Activated naive CD4-positive, alpha-beta T cell treated with anti-CD3 and anti-CD28 coated beads, Interleukin-2, amount 50 U/mL, for 72 hours (primary cell): ENCODE data around the gene PYHIN1. TPM values are rescaled to one million over a fixed set of nuclear protein-coding genes. Genes with fewer than 3 reads are reported as not detected.

Experiments
- ATAC-seq, 2 donors: fragments of 150-1000 bp; cut with Tn5 transposase; 2 replicates each; pipeline ENCODE4 v1.10.0; 2021; ENCODE audit warnings: mild to moderate bottlenecking in 2 of 2, moderate library complexity in 2 of 2
- DNase-seq, 2 donors: peaks; one replicate each; pipeline ENCODE4 v3.0.0; 2021 to 2022; ENCODE audit warnings: low spot score in 2 of 2
- H3K27ac Mint-ChIP-seq, 2 donors: one replicate each; pipeline ENCODE4 v1.8.0; 2022; ENCODE audit warnings: mild to moderate bottlenecking in 2 of 2, mixed read lengths in 2 of 2
- H3K36me3 Mint-ChIP-seq, 2 donors: one replicate each; pipeline ENCODE4 v1.8.0; 2022; ENCODE audit warnings: mixed read lengths in 2 of 2
- H3K9me3 Mint-ChIP-seq, 2 donors: one replicate each; pipeline ENCODE4 v1.8.0; 2022; ENCODE audit warnings: mixed read lengths in 2 of 2
- total RNA-seq, 2 donors: library from RNA; stranded (reverse); gene quantifications; one replicate each; pipeline ENCODE4 v1.2.3, GENCODE V29; 2022

The PYHIN1 gene
- total RNA-seq, 2 donors from 2014 or later: 5.7 to 6.7 TPM

DNA sequence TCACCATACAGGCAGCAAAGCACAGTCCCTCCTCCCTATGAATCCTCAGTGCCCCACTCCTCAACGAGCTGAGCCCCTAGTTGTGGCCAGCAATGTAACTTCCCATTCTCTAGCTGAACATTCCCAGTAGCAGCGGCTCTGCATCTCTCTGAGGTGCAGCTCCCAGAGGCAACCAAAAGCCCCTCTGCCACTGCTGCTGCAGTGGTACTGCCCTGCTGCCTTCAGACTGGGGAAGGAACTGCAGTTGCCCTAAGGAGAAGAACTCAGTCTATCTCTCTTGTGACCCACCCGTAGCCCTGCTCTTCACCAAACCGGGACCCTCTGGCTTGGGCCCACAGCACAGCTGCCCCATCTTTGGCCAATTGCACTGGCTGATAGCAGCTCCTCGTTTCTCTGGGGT, 31.6 kb downstream of the PYHIN1 start:
- H3K27ac Mint-ChIP-seq: no peak overlapping the region
- H3K9me3 Mint-ChIP-seq: peaks cover 0 to 16% of the 10 kb centered on the region in 2 donors
- ATAC-seq: no peak
- peaks cover 30 to 32% of the 10 kb centered on the region in 2 donors for H3K36me3 Mint-ChIP-seq
- no peak for DNase-seq

DNA sequence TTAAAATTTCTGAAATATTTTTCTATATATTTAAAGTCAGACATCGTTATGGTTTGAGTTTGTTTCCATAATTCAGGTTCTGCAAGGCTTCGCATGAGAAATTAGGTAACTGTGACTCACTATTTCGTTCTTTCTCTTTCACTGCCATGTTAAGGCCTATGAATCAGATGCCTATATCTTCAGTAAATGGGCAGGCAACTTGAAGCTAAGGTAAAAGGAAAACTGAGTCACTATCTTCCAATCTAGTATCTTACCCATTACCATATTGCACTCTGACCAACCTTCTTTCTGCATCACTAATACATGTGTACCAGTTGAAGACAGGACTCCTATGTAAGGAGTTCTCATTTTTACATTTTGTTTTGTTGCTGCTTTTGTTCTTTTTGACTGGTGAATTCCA, 37.8 kb downstream of the PYHIN1 start:
- Mint-ChIP-seq H3K27ac (peak overlapping the region; percentile 95 to 97), H3K9me3 (peaks cover 0 to 11% of the 10 kb centered on the region in 2 donors), H3K36me3 (peaks cover 12 to 19% of the 10 kb centered on the region in 2 donors)
- ATAC-seq: peak; percentile 95 to 97
- no peak for DNase-seq

DNA sequence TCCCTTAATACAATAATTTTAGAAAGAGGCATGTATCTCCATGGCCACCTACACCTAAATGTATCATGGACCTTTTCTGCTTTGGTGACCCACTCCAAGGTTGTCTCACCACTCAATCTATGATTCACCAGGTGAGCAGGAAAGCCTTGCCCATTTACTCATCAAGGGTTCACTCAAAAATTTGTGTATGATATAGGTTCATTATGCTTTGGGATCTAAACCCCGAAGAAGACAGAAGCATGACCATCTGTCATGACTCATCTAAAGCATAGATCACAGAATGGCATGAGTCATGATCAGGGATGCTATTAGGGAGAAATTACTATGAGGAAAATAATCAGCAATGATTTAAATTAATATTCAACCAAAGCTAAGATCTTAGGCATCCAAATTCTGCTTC, 38.5 kb downstream of the PYHIN1 start:
- DNase-seq: no peak
- Mint-ChIP-seq H3K9me3 (peaks cover 0 to 6% of the 10 kb centered on the region in 2 donors), H3K36me3 (peaks cover 9 to 13% of the 10 kb centered on the region in 2 donors), H3K27ac (peak overlapping the region; percentile 95 to 97)
- ATAC-seq: peak; percentile 73 to 81

DNA sequence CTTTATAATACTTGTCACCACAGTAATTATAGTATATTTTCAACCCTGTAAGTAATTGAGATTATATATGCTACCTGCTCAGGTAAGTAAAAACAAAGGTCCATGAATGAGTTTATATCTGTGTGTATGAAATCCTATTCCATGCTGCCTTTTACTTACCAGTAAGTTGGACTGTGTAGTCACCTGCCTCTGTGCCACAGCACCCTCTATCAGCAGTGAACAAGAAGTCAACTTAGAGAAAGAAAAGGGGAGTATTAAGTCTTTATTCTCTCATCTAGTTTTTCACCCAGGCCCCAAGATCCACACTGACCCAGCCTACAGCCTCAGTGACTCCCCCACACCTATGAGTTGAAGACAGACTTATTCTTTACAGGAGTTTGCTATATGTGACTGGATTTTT, 41.5 kb downstream of the PYHIN1 start:
- peaks cover 0 to 3% of the 10 kb centered on the region in 2 donors for H3K9me3 Mint-ChIP-seq
- H3K36me3 Mint-ChIP-seq: no peaks in the 10 kb centered on the region
- no peak for DNase-seq
- H3K27ac Mint-ChIP-seq: no peak overlapping the region
- no peak for ATAC-seq

DNA sequence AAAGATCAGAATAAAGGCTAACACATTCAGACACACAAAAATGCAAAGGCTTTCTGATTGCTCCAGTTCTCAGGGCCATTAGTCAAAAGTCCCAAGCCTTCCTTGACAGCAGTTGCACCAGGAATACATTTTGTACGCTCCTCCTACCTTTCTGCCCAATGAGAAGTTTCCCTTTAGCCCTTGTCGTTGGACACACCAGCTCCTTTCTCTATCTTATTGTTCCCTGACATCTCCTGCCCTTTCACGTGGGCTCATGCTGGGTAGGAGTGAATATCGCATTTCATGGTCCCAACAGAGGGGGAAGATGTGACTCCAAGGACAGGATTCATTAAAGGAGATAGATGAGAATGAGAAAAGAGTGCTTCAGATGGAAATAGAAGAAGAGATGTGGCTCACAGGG, 44.9 kb downstream of the PYHIN1 start:
- Mint-ChIP-seq H3K27ac (no peak overlapping the region), H3K36me3 (peaks cover 5 to 6% of the 10 kb centered on the region in 2 donors), H3K9me3 (no peaks in the 10 kb centered on the region)
- ATAC-seq (no peak), DNase-seq (no peak)

DNA sequence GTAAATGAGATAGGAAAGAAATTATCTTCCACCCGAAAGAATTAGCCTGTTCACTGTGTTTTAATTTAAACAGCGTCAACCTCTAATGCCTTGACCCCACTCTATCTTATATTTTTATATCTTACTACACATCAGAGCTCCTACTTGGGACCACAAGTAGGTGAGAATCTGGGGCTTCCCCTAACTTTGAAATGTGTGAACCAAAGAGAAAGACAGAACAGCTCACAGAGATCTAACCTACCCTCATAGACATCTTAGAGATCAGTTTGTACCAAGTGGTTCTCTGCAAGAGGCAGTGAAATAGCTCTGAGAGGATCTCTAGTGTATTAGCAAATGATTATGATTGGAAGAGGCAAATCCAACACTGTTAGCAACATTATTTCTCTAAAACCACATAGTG, 47.4 kb downstream of the PYHIN1 start:
- DNase-seq: no peak
- Mint-ChIP-seq H3K36me3 (peaks cover 19 to 21% of the 10 kb centered on the region in 2 donors), H3K27ac (no peak overlapping the region), H3K9me3 (peaks cover 14 to 15% of the 10 kb centered on the region in 2 donors)
- peak in 1 of 2 donors; percentile 20 for ATAC-seq

DNA sequence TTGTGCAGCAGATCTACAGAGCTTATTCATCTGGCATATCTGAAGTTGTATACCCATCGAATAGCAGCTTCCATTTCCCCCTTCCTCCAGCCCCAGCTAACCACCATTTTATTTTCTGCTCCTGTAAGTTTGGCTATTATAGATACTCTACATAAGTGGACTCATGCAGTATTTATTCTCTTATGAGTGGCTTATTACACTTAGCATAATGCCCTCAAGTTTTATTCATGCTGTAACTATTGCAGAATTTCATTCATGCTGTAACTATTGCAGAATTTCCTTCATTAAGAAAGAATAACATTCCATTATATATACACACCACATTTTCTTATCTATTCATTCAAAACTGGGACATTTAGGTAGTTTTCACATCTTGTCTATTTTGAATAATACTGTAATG, 47.9 kb downstream of the PYHIN1 start:
- DNase-seq: no peak
- ATAC-seq: no peak
- Mint-ChIP-seq H3K9me3 (peaks cover 15 to 19% of the 10 kb centered on the region in 2 donors), H3K27ac (no peak overlapping the region), H3K36me3 (peaks cover 23 to 24% of the 10 kb centered on the region in 2 donors)

DNA sequence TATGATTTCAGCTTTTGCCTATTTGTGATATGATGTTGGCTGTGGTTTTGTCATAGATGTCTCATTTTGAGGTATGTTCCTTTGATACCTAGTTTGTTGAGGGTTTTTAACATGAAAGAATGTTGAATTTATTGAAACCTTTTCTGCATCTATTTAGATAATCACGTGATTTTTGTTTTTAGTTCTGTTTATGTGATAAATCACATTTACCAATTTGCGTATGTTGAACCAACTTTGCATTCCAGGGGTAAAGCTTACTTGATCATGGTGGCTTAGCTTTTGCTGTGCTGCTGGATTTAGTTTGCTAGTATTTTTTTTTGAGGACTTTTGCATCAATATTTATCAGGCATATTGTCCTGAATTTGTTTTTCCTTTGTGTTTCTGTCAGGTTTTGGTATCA, 51.9 kb downstream of the PYHIN1 start:
- peaks cover 26 to 27% of the 10 kb centered on the region in 2 donors for H3K9me3 Mint-ChIP-seq
- H3K36me3 Mint-ChIP-seq: peaks cover 39 to 44% of the 10 kb centered on the region in 2 donors
- ATAC-seq (no peak), DNase-seq (no peak)
- H3K27ac Mint-ChIP-seq: no peak overlapping the region

DNA sequence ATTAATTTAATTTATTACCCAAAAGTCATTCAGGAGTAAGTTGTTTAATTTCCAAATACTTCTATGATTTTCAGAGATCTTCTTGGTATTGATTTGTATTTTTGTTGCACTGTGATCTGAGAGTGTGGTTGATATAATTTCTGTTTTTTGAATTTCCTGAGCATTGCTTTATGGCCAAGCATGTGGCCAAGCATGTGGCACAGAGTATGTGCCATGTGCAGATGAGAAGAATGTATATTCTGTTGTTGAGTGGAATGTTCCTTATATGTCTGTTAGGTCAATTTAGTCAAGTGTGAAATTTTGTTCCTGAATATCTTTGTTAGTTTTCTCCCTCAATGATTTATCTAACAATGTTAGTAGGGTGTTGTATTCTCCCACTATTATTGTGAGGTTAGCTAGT, 53.0 kb downstream of the PYHIN1 start:
- ATAC-seq (no peak), DNase-seq (no peak)
- H3K9me3 Mint-ChIP-seq: peaks cover 26 to 27% of the 10 kb centered on the region in 2 donors
- no peak overlapping the region for H3K27ac Mint-ChIP-seq
- H3K36me3 Mint-ChIP-seq: peaks cover 39 to 49% of the 10 kb centered on the region in 2 donors

DNA sequence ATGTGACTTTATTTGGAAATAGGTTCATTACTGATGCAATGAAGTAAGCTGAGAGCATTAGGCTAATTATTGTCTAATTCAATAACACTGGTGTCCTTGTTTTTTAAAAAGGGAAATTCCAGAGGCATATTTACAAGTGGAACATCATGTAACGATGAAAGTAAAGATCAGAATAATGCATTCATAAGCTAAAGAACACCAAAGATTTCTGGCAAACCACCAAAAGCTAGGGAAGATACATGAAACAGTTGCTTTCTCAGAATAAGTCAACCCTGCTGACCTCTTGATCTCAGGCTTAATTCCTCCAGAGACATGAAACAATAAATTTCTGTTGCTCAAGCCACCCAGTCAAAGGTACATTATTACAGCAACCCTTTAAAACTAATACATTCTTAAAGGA, 58.1 kb downstream of the PYHIN1 start:
- DNase-seq: no peak
- peaks cover 21 to 26% of the 10 kb centered on the region in 2 donors for H3K9me3 Mint-ChIP-seq
- no peak for ATAC-seq
- peaks cover 29 to 36% of the 10 kb centered on the region in 2 donors for H3K36me3 Mint-ChIP-seq
- H3K27ac Mint-ChIP-seq: no peak overlapping the region

DNA sequence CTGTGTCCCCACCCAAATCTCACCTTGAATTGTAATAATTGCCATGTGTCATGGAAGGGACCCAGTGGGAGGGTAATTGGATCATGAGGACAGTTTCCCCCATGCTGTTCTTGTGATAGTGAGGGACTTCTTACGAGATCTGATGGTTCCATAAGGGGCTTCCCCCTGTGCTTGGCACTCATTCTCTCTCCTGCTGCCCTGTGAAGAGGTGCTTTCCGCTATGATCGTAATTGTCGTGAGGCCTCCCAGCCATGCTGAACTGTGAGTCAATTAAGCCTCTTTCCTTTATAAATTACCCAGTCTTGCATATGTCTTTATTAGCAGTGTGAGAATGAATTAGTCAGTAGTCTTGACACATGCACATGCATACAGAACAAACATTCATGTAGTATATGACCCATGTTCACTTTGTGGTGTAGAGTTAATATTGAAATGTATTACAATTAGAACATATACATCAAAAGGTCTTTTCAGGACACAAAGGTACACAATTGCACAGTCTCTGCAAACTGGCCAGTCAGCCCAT, 61.5 kb downstream of the PYHIN1 start:
- H3K36me3 Mint-ChIP-seq: peaks cover 21% of the 10 kb centered on the region in 2 donors
- H3K9me3 Mint-ChIP-seq: peaks cover 11 to 20% of the 10 kb centered on the region in 2 donors
- H3K27ac Mint-ChIP-seq: peak overlapping the region in 1 of 2 donors; percentile 64
- DNase-seq (no peak), ATAC-seq (peak in 1 of 2 donors; percentile 80)

DNA sequence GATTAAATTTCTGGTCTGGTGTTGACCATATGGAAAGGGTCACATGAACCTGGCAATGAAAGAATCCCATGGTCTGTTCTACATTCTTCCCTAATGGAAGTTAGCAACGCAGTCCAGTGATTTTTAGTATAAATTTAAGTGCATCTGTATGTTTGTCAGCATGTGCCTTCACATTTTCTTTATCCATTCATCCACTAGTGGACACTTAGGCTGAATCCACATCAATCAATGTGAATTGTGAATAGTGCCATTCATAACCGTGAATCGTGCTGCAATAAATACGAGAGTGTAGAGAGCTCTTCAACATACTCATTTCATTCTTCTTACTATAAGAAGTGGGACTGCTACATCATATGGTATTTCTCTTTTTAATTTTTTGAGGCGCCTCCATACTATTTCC, 65.6 kb downstream of the PYHIN1 start:
- ATAC-seq (no peak), DNase-seq (no peak)
- Mint-ChIP-seq H3K36me3 (peaks cover 7 to 22% of the 10 kb centered on the region in 2 donors), H3K27ac (no peak overlapping the region), H3K9me3 (peaks cover 7 to 15% of the 10 kb centered on the region in 2 donors)

DNA sequence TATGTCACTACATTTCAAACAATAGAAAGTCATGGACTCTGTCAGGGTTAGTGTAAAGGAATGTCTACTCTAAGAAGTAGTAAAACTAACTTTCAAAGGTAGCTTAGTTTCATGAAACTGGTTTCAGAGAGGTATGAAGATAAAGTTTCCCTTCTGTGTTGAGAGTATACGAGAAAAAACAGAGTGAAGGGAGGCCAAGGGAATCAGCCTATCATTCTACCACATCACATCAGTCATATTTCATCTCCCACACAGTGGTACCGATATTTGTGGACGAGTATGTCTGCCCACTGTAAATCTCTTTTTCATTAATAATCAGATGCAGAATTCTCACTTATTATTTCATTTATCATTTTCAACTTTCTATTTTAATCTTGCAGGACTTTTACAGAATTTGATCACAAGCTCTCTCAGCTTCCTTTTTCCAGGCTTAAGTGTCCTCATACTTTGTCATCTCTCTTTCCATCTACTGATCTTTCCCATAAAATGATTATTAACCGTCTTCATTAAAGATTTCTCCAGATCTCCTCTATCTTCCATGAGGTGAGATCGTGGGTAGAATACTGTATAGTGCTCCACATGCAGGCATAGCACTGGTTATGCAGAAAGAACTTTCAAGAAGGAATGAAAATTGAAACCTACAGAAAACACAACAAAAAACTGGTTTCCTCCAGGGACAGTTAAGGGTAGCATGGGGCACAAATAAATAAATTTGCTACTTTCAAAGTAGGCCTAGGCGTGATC, 66.9 kb downstream of the PYHIN1 start:
- peak; percentile 68 for ATAC-seq
- Mint-ChIP-seq H3K9me3 (peaks cover 0 to 4% of the 10 kb centered on the region in 2 donors), H3K27ac (peak overlapping the region; percentile 34 to 65), H3K36me3 (peaks cover 0 to 10% of the 10 kb centered on the region in 2 donors)
- DNase-seq: no peak

DNA sequence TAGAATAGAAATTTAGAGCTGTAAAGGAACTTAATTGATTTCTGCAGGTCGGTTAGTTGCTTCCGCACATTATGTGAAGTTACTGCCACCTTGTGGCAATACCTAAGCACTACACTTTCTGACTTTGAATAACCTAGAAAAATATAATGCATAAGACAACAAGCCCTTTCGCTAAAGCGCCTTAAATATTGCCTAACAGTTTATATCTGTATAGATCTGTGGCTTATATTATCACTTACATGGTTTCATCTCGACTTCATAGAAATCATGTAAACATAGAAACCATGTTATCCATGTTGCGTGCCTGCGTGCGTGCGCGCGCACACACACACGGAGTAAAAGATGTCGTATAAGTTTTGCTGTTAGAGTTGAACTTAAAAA, 67.4 kb downstream of the PYHIN1 start:
- Mint-ChIP-seq H3K36me3 (peaks cover 0 to 10% of the 10 kb centered on the region in 2 donors), H3K9me3 (peaks cover 0 to 2% of the 10 kb centered on the region in 2 donors), H3K27ac (peak overlapping the region in 1 of 2 donors; percentile 34)
- ATAC-seq (peak; percentile 30 to 60), DNase-seq (peak in 1 of 2 donors; percentile 51)

DNA sequence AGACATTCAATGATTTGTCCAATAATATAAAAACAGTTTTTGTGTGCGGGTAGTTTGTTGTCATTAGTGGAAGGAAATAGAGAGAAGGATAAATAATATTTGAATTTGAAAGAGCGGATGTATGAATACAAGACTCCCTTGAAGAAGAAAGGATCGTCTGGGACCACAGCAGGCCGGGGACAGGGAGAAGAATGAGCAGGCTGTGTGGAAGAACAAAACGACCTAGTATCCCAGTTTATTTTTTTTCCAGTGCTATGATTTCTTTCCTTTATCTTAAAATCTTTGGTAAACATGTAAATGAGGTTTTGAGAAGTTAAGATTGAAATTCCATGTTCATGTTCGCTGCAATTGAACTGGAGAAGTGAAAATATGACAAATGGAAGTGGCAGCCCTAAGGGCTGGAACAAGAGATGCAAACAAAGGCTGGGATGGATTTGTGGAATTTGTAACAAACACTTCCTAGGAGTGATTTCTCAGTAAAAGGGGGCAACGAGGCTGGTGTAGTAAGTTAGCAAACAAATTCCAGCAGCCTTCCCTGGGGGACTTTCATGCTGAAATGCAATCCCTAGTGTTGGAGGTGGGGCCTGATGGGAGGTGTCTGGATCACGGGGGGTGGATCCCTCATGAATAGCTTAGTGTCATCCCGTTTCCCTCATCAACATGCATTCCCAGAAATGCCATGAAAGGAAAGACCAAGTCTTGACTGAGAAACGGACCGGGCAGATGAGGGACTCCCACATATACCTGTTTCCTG, 68.1 kb downstream of the PYHIN1 start:
- DNase-seq (no peak), ATAC-seq (no peak)
- Mint-ChIP-seq H3K9me3 (no peaks in the 10 kb centered on the region), H3K36me3 (peaks cover 0 to 10% of the 10 kb centered on the region in 2 donors), H3K27ac (no peak overlapping the region)

DNA sequence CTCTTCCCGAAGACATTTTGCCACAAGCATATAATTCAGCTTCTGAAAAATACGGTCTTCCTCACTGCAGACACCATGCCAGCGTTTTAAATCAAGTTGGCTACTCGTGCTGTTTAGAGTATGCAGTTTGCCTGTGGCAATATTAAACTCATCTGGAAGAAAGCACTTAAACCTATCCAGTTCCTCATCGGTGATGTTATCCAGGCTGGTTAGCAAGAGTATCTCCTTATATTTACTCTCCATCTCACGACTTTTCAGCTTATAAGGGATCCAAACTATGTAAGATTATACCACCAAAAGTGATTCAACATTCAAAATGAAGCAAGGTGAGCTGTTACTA, 68.7 kb downstream of the PYHIN1 start:
- no peak for ATAC-seq
- Mint-ChIP-seq H3K27ac (no peak overlapping the region), H3K9me3 (no peaks in the 10 kb centered on the region), H3K36me3 (peaks cover 0 to 10% of the 10 kb centered on the region in 2 donors)
- no peak for DNase-seq

DNA sequence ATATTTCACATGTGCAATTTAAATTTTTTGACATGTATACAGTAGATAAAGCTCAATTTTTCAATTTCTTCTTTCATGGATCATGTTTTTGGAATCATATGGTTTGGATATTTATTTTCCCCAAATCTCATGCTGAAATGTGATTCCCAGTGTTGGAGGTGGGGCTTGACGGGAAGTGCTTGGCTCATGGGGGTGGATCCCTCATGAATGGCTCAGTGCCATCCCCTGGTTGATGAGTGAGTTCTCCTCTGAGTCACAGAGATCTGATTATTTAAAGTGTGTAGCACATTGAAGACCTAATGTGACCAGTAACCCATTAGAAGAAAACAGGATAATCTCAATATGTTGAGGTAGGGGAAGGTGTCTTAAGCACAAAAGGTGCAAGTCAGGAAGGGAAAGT, 69.3 kb downstream of the PYHIN1 start:
- ATAC-seq: no peak
- peaks cover 0 to 4% of the 10 kb centered on the region in 2 donors for H3K9me3 Mint-ChIP-seq
- H3K27ac Mint-ChIP-seq: peak overlapping the region in 1 of 2 donors; percentile 17
- peaks cover 0 to 11% of the 10 kb centered on the region in 2 donors for H3K36me3 Mint-ChIP-seq
- DNase-seq: no peak
